Activated T-cell treated with anti-CD3 and anti-CD28 coated beads, Interleukin-2, amount 50 U/mL, for 72 hours (primary cell): ENCODE measurements around the gene INSC. TPM values are rescaled to one million over a fixed set of nuclear protein-coding genes. Genes with fewer than 3 reads are reported as not detected.

Source experiments
- ATAC-seq, 2 donors: fragments of 150-1000 bp; cut with Tn5 transposase; replicated peaks in 1 of 2; 2 replicates each; pipeline ENCODE4 v1.10.0; 2021; ENCODE audit warnings: moderate library complexity in 2 of 2, mild to moderate bottlenecking in 1 of 2
- DNase-seq, 2 donors: peaks; one replicate each; pipeline ENCODE4 v3.0.0; 2021 to 2022; ENCODE audit warnings: mixed read lengths in 1 of 2
- H3K27ac Mint-ChIP-seq: one replicate; pipeline ENCODE4 v1.8.0; 2022; ENCODE audit warnings: mild to moderate bottlenecking, moderate library complexity, mixed read lengths
- H3K27me3 Mint-ChIP-seq: one replicate; pipeline ENCODE4 v1.8.0; 2022; ENCODE audit warnings: low read depth, mixed read lengths
- H3K36me3 Mint-ChIP-seq, 2 donors: one replicate each; pipeline ENCODE4 v1.8.0; 2022; ENCODE audit warnings: mixed read lengths in 2 of 2, mild to moderate bottlenecking in 1 of 2; ENCODE audit not compliant: insufficient read depth in 2 of 2
- H3K4me1 Mint-ChIP-seq: one replicate; pipeline ENCODE4 v1.8.0; 2022; ENCODE audit warnings: low read depth, mixed read lengths
- H3K4me3 Mint-ChIP-seq, 2 donors: one replicate each; pipeline ENCODE4 v1.8.0; 2022; ENCODE audit warnings: mild to moderate bottlenecking in 2 of 2, mixed read lengths in 2 of 2, moderate library complexity in 2 of 2
- H3K9me3 Mint-ChIP-seq, 2 donors: one replicate each; pipeline ENCODE4 v1.8.0; 2022; ENCODE audit warnings: mixed read lengths in 2 of 2
- total RNA-seq, 2 donors: library from RNA; stranded (reverse); gene quantifications; one replicate each; pipeline ENCODE4 v1.2.3, GENCODE V29; 2022

Gene INSC
- total RNA-seq, 2 donors from 2014 or later = 0.96 to 3.1 TPM

DNA sequence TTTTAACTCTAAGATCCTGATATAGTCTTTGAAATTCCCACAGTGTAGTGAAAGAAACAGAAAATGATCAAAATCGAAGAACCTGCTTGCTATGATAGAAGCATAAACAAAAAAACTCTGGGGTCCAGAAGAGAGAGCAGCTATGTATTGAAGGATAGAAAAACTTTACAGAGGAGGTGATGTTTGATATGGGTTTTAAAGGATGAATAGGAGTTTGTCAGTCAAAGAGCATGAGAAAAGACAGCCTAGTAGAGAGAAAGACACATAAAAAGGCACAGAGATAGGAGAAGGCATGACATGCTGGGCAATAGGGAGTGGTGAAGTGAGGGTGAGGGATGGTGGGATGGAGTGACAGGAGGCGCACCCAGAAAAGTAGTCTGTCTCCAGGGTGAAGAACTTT lies 168.0 kb downstream of the INSC start:
- DNase-seq = no peak
- ATAC-seq = no peak
- no peaks in the 10 kb centered on the region for H3K4me1 Mint-ChIP-seq

GRCh38 chr11:15286465-15286864 lies 171.7 kb downstream of the INSC start:
- peaks cover 24% of the 10 kb centered on the region for H3K27me3 Mint-ChIP-seq
- ATAC-seq = no peak
- DNase-seq = no peak

More for the DNA sequence above, 168.0 kb downstream of the INSC start:
- Mint-ChIP-seq H3K27ac (no peak overlapping the region), H3K27me3 (peaks cover 17% of the 10 kb centered on the region), H3K4me3 (no peak overlapping the region), H3K9me3 (no peaks in the 10 kb centered on the region), H3K36me3 (no peaks in the 10 kb centered on the region)

GRCh38 chr11:15288863-15289262 lies 174.1 kb downstream of the INSC start:
- Mint-ChIP-seq H3K4me3 (no peak overlapping the region), H3K4me1 (no peaks in the 10 kb centered on the region), H3K9me3 (peaks cover 0 to 3% of the 10 kb centered on the region in 2 donors), H3K36me3 (no peaks in the 10 kb centered on the region), H3K27me3 (peaks cover 13% of the 10 kb centered on the region), H3K27ac (no peak overlapping the region)
- ATAC-seq (no peak), DNase-seq (no peak)

More at GRCh38 chr11:15286465-15286864, 171.7 kb downstream of the INSC start:
- no peak overlapping the region for H3K27ac Mint-ChIP-seq
- no peak overlapping the region for H3K4me3 Mint-ChIP-seq
- H3K36me3 Mint-ChIP-seq = no peaks in the 10 kb centered on the region
- H3K9me3 Mint-ChIP-seq = peaks cover 0 to 3% of the 10 kb centered on the region in 2 donors
- H3K4me1 Mint-ChIP-seq = no peaks in the 10 kb centered on the region

- Mint-ChIP-seq H3K27me3 (peaks cover 7% of the 10 kb centered on the region), H3K27ac (no peak overlapping the region), H3K36me3 (no peaks in the 10 kb centered on the region), H3K9me3 (peaks cover 0 to 3% of the 10 kb centered on the region in 2 donors), H3K4me1 (no peaks in the 10 kb centered on the region), H3K4me3 (no peak overlapping the region)
- no peak for ATAC-seq
- DNase-seq = no peak
Measured at GRCh38 chr11:15289723-15290122, 175.0 kb downstream of the INSC start.

DNA sequence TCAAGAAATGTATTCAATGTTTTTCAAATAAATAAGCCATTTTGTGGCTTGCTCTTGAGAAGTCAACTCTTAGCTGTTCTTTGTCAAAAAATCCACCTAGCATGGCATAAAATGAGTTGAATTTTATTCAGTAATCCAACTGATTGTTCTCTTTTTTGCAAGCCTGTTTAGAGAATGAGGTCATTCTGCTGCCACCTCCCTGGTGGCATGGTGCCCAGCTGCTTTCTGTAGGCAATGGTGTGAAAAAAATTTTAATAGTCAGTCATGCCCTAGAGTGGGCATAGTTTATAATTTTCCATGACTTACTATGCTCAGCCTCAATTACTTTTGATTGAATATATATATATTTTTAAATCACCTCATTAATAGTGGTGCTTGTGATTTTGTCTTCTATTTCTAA lies 177.2 kb downstream of the INSC start:
- Mint-ChIP-seq H3K9me3 (peaks cover 0 to 3% of the 10 kb centered on the region in 2 donors), H3K27ac (no peak overlapping the region), H3K4me1 (no peaks in the 10 kb centered on the region), H3K36me3 (no peaks in the 10 kb centered on the region), H3K27me3 (peaks cover 7% of the 10 kb centered on the region), H3K4me3 (no peak overlapping the region)
- ATAC-seq = no peak
- DNase-seq = no peak

DNA sequence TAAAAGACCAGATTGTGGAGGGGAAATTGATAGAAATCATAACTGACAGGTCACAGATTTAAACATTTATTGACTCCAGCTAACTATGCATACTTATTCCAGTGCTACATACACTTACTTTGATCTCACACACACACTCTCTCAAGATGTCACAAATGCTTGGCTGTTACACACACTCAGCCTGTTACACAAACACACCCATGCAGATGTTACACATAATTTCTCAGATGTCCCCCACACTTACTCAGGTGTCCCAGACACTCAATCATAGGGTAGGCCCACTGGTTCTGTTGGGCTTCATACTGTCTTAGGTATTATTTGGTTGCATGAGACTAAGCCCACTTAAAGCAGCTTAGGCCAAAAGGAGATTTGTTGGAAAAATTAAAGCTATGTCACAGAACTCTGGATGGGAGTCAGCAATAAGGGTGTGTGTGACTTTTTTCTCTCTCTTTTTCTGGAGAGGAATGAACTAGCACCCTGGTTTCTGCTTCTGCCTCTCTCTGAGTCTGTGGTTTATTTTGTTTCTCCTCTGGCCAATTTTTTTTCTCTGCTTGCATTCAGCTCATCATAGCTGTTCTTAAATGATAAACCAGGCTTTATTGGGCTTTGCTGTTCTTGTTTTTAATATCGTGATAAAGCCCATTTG lies 179.4 kb downstream of the INSC start:
- no peak overlapping the region for H3K27ac Mint-ChIP-seq
- H3K4me1 Mint-ChIP-seq = no peaks in the 10 kb centered on the region
- no peak for DNase-seq
- H3K27me3 Mint-ChIP-seq = peaks cover 7% of the 10 kb centered on the region
- no peak overlapping the region for H3K4me3 Mint-ChIP-seq
- H3K36me3 Mint-ChIP-seq = no peaks in the 10 kb centered on the region
- H3K9me3 Mint-ChIP-seq = no peaks in the 10 kb centered on the region
- no peak for ATAC-seq

DNA sequence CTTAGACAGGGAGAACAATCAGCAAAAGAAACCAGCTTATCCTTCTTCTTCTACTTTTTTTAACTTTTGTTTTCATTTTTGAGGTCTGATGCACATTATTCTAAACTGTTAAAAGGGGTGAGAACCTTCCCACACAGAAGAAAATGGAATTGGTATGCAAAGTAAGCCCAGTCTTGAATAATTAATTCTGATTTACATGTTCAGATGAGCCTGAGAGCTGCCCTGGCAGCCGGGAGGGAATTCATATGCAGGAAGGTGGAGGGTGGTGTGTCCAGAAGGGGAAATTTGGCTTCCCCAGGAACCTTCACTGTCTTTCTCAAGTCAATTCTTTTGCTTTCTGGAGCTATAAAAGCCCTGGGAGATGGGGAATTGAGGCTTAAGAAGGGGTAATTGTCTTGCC lies 181.0 kb downstream of the INSC start:
- no peak overlapping the region for H3K27ac Mint-ChIP-seq
- H3K4me1 Mint-ChIP-seq = no peaks in the 10 kb centered on the region

More for the DNA sequence above, 181.0 kb downstream of the INSC start:
- ATAC-seq (no peak), DNase-seq (no peak)
- no peaks in the 10 kb centered on the region for H3K9me3 Mint-ChIP-seq
- H3K4me3 Mint-ChIP-seq = no peak overlapping the region
- H3K36me3 Mint-ChIP-seq = no peaks in the 10 kb centered on the region
- H3K27me3 Mint-ChIP-seq = peaks cover 7% of the 10 kb centered on the region

Other genes with a start within 250 kb of the INSC start
- gene CYP2R1, start 222.7 kb upstream of the INSC start, total RNA-seq = 10 to 100 TPM; 30.2 to 30.4 TPM
- not detected for gene CALCA, start 142.6 kb upstream of the INSC start, total RNA-seq
- gene CALCB, start 41.3 kb upstream of the INSC start, total RNA-seq = 10 to 100 TPM; 11.2 to 11.9 TPM